Measurements from ENCODE around the gene OR5L2. TPM values are rescaled to one million over a fixed set of nuclear protein-coding genes. Genes with fewer than 3 reads are reported as not detected.

The OR5L2 gene
- total RNA-seq, result not detected in 2 replicates

DNA sequence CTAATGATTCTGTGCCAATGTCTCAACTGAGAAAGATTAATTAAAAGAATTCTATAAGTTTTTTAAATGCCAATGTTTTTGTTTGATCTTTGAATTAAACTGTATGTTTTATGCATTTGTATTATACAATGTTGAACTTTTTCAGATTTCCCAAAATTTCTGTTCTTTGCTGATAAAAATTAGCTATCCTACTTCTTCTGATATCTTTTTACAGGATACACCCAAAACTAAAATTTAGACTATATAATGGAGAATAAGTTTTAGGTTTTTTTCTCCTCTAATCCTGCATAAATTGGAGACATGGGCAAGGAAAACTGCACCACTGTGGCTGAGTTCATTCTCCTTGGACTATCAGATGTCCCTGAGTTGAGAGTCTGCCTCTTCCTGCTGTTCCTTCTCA is at the start of gene OR5L2:
Gene OR5L2 (plus strand): TSS at position 301 of the 400 bp plus-strand sequence. CDS start 0 bp downstream, at position 301.

DNA sequence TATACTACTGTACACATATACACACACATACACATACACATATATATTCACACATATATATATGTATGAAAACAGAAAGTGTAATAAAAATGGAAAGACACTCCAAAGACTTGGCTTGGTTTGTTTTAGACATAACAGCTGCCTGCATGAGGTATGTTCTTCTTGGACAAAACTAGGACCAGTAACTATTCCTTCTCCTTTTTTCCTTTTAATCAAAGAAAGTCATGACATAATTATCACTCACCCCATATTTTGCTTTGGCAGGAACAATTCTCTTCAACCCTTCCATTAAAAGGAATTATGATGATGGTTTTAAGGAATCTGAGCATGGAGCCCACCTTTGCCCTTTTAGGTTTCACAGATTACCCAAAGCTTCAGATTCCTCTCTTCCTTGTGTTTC is 31.8 kb upstream of the OR5L2 start, which contains the start of gene OR5D14:
Gene OR5D14 (plus strand): TSS at position 301 of the 400 bp plus-strand sequence. CDS start 0 bp downstream, at position 301.

DNA sequence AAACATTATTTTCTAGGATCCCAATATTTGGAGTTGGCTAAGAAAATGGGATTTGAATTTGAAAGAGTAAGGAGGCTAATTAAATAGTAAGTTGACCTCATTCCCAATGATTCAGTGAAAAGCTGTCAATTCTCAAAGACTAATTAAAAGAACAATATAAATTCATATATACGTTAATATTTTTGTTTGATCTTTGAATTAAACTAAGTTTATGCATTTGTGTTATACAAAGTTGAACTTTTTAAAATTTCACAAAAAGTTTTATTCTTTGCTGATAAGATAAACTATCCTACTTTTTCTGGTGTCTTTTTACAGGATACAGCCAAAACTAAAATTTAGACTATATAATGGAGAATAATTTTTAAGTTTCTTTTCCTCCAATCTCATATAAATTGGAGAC is 16.0 kb upstream of the OR5L2 start, which contains the start of gene OR5L1:
Gene OR5L1 (plus strand): TSS at position 301 of the 400 bp plus-strand sequence. CDS start 100 bp downstream, outside the sequence.

DNA sequence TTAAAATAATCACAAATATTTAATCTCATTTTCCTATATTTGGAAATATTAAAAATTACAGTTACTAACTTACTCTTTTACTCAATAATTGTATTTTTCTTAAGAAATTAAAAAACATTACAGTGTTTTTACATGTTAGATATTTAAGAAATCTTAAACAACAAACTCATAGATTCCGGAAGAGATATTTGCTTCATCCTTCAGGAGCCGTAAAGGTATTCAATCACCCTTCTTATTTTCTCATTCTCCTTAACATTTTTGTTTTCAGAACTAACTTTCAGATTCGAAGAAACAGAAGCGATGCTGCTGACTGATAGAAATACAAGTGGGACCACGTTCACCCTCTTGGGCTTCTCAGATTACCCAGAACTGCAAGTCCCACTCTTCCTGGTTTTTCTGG is 7.7 kb upstream of the OR5L2 start, which contains the start of gene OR5D18:
Gene OR5D18 (plus strand): TSS at position 301 of the 400 bp plus-strand sequence. CDS start 0 bp downstream, at position 301.

DNA sequence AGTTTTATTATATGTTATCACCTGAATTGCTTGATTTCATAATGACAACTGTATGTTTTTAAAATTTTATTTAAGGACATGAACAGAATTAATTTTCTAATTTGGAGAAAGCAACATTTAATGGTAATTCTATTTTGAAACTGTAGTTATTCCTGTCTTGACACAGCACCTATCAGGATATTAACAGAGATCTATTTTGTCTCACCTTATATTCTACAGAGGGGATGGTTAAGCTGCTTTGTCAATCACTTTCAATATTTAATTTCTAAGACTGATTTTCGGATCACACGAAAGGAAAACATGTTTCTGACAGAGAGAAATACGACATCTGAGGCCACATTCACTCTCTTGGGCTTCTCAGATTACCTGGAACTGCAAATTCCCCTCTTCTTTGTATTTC is 11.4 kb downstream of the OR5L2 start, which contains the start of gene OR5D16:
Gene OR5D16 (plus strand): TSS at position 301 of the 400 bp plus-strand sequence. CDS start 0 bp downstream, at position 301.

Other genes with a start within 250 kb of the OR5L2 start
- gene OR4C11, start 219.6 kb upstream of the OR5L2 start, total RNA-seq, result not detected in 2 replicates
- not detected in 2 replicates for gene OR4P4, start 192.1 kb upstream of the OR5L2 start, total RNA-seq
- gene OR4S2, start 178.9 kb upstream of the OR5L2 start, total RNA-seq, result not detected in 2 replicates
- gene OR4C6, start 165.0 kb upstream of the OR5L2 start, total RNA-seq, result not detected in 2 replicates
- gene OR5D13, start 53.8 kb upstream of the OR5L2 start, total RNA-seq, result not detected in 2 replicates
- not detected in 2 replicates for gene OR5D14, start 31.7 kb upstream of the OR5L2 start, total RNA-seq
- gene OR5L1, start 15.9 kb upstream of the OR5L2 start, total RNA-seq, result not detected in 2 replicates
- not detected in 2 replicates for gene OR5D18, start 7.6 kb upstream of the OR5L2 start, total RNA-seq
- gene OR5D16, start 11.5 kb downstream of the OR5L2 start, total RNA-seq, result not detected in 2 replicates
- gene TRIM51, start 56.1 kb downstream of the OR5L2 start, total RNA-seq, result not detected in 2 replicates
- gene OR5W2, start 87.4 kb downstream of the OR5L2 start, total RNA-seq, result not detected in 2 replicates
- gene OR5I1, start 109.2 kb downstream of the OR5L2 start, total RNA-seq, result not detected in 2 replicates
- not detected in 2 replicates for gene OR10AG1, start 142.7 kb downstream of the OR5L2 start, total RNA-seq
- not detected in 2 replicates for gene OR5F1, start 167.4 kb downstream of the OR5L2 start, total RNA-seq
- gene OR5AS1, start 200.4 kb downstream of the OR5L2 start, total RNA-seq, result not detected in 2 replicates

Measured in smooth muscle cell of the pulmonary artery (primary cell).